Stimulated activated CD8-positive, alpha-beta memory T cell treated with anti-CD3 and anti-CD28 coated beads, Interleukin-15, amount 100 ng/mL, for 48 hours (primary cell): ENCODE measurements around the gene MAP3K7.

Experiments
- DNase-seq, 2 donors: peaks; one replicate each; pipeline ENCODE4 v3.0.0-alpha.2; 2020; ENCODE audit warnings: low read depth in 2 of 2

MAP3K7 gene

GRCh38 chr6:90484385-90484784 is 102.5 kb downstream of the MAP3K7 start:
- no peak for DNase-seq

GRCh38 chr6:90483956-90484355 is 102.9 kb downstream of the MAP3K7 start:
- no peak for DNase-seq

GRCh38 chr6:90483116-90483839 is 103.6 kb downstream of the MAP3K7 start:
- DNase-seq: no peak

DNA sequence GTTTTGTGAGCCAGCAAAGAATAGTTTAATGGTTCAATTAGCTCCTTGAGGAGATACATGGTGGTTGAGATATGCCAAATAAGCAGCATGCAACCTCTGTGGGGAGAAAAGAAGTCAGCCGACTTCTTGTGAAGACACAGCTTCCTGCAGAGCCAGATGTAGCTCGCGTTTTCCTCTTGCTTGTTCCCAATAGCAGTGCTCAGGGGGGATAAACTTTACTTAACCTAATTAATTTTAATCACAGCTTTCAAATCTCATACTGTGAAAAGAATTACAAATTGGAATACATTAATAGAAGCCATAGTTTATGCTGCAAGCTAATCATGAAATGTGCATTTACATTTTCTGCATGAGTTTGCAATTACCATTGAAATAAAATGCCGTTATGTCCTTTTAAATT is 106.2 kb downstream of the MAP3K7 start:
- DNase-seq: no peak

- no peak for DNase-seq
These were observed 107.3 kb downstream of the MAP3K7 start for GRCh38 chr6:90479603-90479926.

DNA sequence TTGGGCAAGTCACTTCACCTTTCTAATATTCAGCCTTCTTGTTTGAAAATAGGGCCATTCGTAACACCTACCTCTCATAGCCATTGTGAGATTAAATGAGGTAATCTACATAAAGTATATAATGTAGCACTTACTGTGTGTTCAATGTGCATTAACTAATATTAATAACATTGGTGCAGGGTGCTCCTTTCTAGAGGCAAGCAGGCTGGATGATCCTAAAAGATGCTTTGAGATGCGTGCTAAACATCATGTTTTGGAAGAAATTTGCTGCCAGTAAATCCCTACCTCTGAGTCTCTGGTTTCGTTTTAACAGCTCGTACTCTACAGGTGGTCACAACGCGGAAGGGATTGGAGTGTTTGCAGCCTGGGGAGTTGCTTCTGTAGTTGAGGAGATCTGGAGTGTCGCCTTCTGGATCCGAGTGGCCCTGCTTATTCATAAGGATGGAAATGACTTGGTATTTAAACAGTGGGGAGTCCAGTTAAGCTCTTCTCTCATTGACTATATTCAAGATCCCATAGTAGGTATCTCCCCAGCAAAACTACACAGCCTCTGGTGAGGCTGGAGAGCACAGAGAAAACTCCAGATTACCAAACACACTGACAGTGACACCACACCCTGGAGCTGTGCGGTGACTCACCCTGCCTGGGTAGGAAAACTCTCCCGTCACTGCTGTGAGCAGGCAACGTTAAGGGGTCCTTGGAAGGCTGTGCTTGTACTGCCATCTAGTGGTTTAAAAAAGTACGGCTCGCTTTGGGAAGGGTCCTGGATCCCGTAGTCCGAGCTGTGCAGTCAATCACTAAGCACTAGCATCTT is 107.9 kb downstream of the MAP3K7 start:
- DNase-seq: peak; percentile 76 to 79

DNA sequence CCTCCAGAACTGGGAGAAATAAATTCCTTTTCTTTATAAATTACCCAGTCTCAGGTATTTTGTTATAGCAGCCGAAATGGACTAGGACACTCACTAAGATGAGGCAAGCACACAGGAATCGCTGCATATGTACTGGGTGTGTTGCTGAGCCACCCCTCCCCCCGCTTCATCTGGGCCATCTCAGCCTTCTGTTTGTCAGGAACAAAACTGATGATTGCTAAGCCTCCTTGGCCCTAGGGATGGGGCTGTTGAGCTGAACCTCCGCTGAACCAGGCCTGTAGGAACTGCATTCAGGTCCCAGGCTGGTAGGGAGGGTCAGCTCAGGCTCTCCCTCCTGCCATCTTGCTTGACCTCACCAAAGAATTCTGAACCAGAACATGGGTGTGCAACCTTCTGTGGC is 108.6 kb downstream of the MAP3K7 start:
- no peak for DNase-seq

GRCh38 chr6:90477366-90477765 is 109.5 kb downstream of the MAP3K7 start:
- no peak for DNase-seq

GRCh38 chr6:90472716-90473115 is 114.2 kb downstream of the MAP3K7 start:
- no peak for DNase-seq

- DNase-seq: no peak
These were observed 115.6 kb downstream of the MAP3K7 start for GRCh38 chr6:90471263-90471662.

GRCh38 chr6:90469906-90470305 is 117.0 kb downstream of the MAP3K7 start:
- DNase-seq: no peak

GRCh38 chr6:90468859-90469258 is 118.0 kb downstream of the MAP3K7 start:
- DNase-seq: no peak

GRCh38 chr6:90468080-90468479 is 118.8 kb downstream of the MAP3K7 start:
- DNase-seq: no peak

DNA sequence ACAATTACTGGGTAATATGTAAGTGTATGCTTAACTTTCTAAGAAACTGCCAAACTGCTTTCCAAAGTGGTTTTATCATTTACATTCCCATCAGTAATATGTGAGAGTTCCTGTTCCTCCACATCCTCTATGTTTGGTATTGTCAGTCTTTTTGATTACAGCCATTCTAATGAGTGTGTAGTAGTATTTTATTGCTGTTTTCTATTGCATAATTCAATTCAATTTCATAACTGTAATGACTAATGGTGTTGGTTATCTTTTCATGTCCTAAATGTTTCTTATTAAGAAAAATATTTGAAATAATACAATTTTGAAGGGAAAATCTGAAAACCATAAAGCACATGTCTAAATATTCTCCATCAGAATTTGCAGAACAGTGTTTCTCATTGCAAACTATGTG is 119.3 kb downstream of the MAP3K7 start:
- DNase-seq: no peak

- no peak for DNase-seq
These were observed 120.5 kb downstream of the MAP3K7 start for GRCh38 chr6:90466154-90466940.

GRCh38 chr6:90465686-90466085 is 121.2 kb downstream of the MAP3K7 start:
- no peak for DNase-seq

- DNase-seq: no peak
These were observed 122.4 kb downstream of the MAP3K7 start for GRCh38 chr6:90464507-90464906.

DNA sequence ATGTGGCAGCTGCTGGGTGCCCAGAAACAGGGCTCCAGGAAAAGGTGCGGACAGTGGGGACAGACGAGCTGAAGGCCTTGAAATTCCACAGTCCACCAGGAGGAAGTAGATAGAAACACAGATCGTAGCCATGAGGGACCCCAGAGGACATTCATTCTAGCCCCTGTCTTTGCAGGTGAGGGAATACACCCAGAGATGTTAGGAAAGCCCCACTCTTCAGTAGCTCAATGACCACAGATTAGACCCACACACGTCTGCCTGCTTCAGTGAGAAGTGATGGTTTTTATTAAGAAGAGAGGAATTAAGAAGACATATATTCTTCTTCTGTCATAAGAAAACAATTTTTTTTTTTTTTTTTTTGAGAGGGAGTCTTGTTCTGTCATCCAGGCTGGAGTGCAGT is 123.0 kb downstream of the MAP3K7 start:
- DNase-seq: no peak
